ENCODE data around the gene LRIT1. TPM values are rescaled to one million over a fixed set of nuclear protein-coding genes. Genes with fewer than 3 reads are reported as not detected.

Gene LRIT1
- total RNA-seq, 1 donor from 2014 or later: not detected

- intact Hi-C loops (cut with micrococcal nuclease): no loop called here
- DNase-seq (ENCODE audit: low spot score): no peak
- no peak overlapping the region for H3K27ac Mint-ChIP-seq
- H3K9me3 Mint-ChIP-seq: no peaks in the 10 kb centered on the region
- no peaks in the 10 kb centered on the region for H3K4me1 Mint-ChIP-seq (ENCODE audit: low read depth)
- H3K36me3 Mint-ChIP-seq (ENCODE audit: low read depth): no peaks in the 10 kb centered on the region
- H3K27me3 Mint-ChIP-seq (ENCODE audit: insufficient read depth): peaks cover 6% of the 10 kb centered on the region
- H3K4me3 Mint-ChIP-seq: no peak overlapping the region
These were observed 2.4 kb downstream of the LRIT1 start for GRCh38 chr10:84238909-84239308.

DNA sequence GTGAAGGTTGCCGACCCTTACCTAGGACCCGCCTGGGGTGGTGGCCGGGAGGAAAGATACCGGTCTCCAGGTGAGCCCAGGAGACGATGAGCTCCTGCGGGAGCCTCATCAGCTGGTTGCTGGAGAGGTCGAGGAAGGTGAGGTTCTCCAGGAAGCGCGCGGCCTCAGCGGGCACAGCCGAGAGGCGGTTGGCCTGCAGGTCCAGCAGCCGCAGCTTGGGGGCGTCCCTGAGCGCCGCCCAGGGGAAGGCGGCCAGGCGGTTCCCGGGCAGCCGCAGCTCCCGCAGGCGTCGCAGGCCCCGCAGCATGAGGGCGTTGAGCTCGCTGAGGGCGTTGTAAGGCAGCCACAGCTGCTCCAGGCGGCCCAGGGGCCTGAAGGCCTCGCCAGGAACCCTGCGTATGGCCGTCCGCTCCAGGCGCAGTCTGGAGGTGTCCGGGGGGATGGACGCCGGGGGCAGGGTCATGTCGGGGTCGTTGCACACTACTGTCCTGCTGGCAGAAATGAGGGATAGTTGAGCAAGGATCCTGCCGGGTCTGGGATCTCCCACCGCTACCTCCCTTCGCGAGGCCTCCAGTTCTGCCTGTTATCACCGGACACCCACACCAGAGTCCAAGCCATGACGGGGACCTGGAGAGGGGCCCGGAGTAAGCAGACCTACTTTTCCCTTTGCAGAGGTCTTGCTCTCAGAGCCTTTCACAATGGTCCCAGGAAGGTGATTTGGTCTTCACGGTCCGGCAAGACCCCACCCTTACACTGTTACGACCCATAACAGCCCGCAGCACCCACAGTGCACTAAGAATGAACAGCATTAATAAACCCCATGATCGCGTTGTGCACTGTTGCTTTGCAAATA lies 3.9 kb downstream of the LRIT1 start:
- Mint-ChIP-seq H3K27ac (no peak overlapping the region), H3K9me3 (no peaks in the 10 kb centered on the region), H3K4me3 (no peak overlapping the region), H3K4me1 (ENCODE audit: low read depth) (no peaks in the 10 kb centered on the region), H3K36me3 (ENCODE audit: low read depth) (no peaks in the 10 kb centered on the region), H3K27me3 (ENCODE audit: insufficient read depth) (peaks cover 6% of the 10 kb centered on the region)
- no peak for DNase-seq (ENCODE audit: low spot score)
- intact Hi-C loops (cut with micrococcal nuclease): no loop called here

GRCh38 chr10:84236807-84237198 lies 4.5 kb downstream of the LRIT1 start:
- Mint-ChIP-seq H3K36me3 (ENCODE audit: low read depth) (no peaks in the 10 kb centered on the region), H3K4me3 (no peak overlapping the region), H3K27ac (no peak overlapping the region), H3K9me3 (no peaks in the 10 kb centered on the region), H3K4me1 (ENCODE audit: low read depth) (no peaks in the 10 kb centered on the region), H3K27me3 (ENCODE audit: insufficient read depth) (peaks cover 6% of the 10 kb centered on the region)
- no peak for DNase-seq (ENCODE audit: low spot score)
- intact Hi-C loops (cut with micrococcal nuclease): no loop called here

DNA sequence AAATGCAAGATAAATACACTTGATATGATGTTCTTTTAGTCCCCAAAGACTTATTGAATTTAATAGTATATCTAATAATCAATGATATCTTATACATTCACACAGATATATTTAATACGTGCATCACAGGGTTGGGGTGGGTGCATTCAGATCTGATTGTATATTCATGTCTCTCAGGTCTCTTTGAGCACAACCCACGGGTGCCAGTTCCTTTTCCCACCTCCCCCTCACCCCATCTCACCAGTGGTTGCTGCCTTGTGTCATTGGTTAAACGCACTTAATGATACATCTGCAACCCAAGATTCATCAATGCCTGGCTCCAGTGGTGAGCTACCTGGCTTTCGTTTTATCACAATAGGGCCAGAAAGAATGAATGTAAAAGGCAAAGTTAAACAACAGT lies 6.2 kb downstream of the LRIT1 start:
- Mint-ChIP-seq H3K36me3 (ENCODE audit: low read depth) (no peaks in the 10 kb centered on the region), H3K27me3 (ENCODE audit: insufficient read depth) (peaks cover 3% of the 10 kb centered on the region), H3K4me1 (ENCODE audit: low read depth) (no peaks in the 10 kb centered on the region), H3K4me3 (no peak overlapping the region), H3K27ac (no peak overlapping the region), H3K9me3 (no peaks in the 10 kb centered on the region)
- intact Hi-C loops (cut with micrococcal nuclease): no loop called here
- DNase-seq (ENCODE audit: low spot score): no peak

- Mint-ChIP-seq H3K4me1 (ENCODE audit: low read depth) (no peaks in the 10 kb centered on the region), H3K27ac (no peak overlapping the region), H3K27me3 (ENCODE audit: insufficient read depth) (peaks cover 3% of the 10 kb centered on the region), H3K36me3 (ENCODE audit: low read depth) (no peaks in the 10 kb centered on the region), H3K4me3 (no peak overlapping the region), H3K9me3 (no peaks in the 10 kb centered on the region)
- DNase-seq (ENCODE audit: low spot score): no peak
- intact Hi-C loops (cut with micrococcal nuclease): no loop called here
These were observed 6.9 kb downstream of the LRIT1 start for GRCh38 chr10:84234479-84234878.

DNA sequence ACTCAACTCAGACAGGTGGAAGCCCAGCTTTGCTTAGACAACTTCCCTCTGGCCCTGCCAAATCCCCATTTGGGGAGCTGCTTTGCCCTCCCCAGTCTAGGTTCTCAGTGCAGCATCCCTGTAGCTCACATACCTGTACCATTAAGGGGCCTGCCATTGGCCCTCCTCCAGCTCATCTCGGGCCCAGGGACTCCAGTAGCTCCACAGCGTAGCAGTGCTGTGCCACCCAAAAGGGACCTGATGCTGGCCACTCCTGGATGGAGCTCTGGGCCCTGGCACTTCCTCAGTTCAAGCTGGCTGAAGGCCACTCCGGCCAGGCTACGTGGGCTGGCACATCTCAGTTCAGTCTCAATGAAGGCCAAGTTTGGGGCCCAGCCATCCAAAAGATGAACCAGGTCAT lies 7.4 kb downstream of the LRIT1 start:
- H3K27me3 Mint-ChIP-seq (ENCODE audit: insufficient read depth): peaks cover 3% of the 10 kb centered on the region
- DNase-seq (ENCODE audit: low spot score): no peak
- H3K36me3 Mint-ChIP-seq (ENCODE audit: low read depth): no peaks in the 10 kb centered on the region
- H3K4me1 Mint-ChIP-seq (ENCODE audit: low read depth): no peaks in the 10 kb centered on the region
- intact Hi-C loops (cut with micrococcal nuclease): no loop called here
- H3K4me3 Mint-ChIP-seq: no peak overlapping the region
- no peaks in the 10 kb centered on the region for H3K9me3 Mint-ChIP-seq
- H3K27ac Mint-ChIP-seq: no peak overlapping the region

GRCh38 chr10:84232376-84232775 lies 9.0 kb downstream of the LRIT1 start:
- Mint-ChIP-seq H3K9me3 (no peaks in the 10 kb centered on the region), H3K4me1 (ENCODE audit: low read depth) (no peaks in the 10 kb centered on the region), H3K27me3 (ENCODE audit: insufficient read depth) (peaks cover 1% of the 10 kb centered on the region), H3K27ac (no peak overlapping the region), H3K36me3 (ENCODE audit: low read depth) (no peaks in the 10 kb centered on the region), H3K4me3 (no peak overlapping the region)
- intact Hi-C loops (cut with micrococcal nuclease): no loop called here
- DNase-seq (ENCODE audit: low spot score): no peak

- no peaks in the 10 kb centered on the region for H3K4me1 Mint-ChIP-seq (ENCODE audit: low read depth)
- no peaks in the 10 kb centered on the region for H3K9me3 Mint-ChIP-seq
- H3K36me3 Mint-ChIP-seq (ENCODE audit: low read depth): no peaks in the 10 kb centered on the region
- intact Hi-C loops (cut with micrococcal nuclease): no loop called here
- no peak for DNase-seq (ENCODE audit: low spot score)
- no peak overlapping the region for H3K27ac Mint-ChIP-seq
- H3K27me3 Mint-ChIP-seq (ENCODE audit: insufficient read depth): peaks cover 1% of the 10 kb centered on the region
- H3K4me3 Mint-ChIP-seq: no peak overlapping the region
These were observed 11.0 kb downstream of the LRIT1 start for GRCh38 chr10:84230359-84230758.

GRCh38 chr10:84227810-84228209 lies 13.5 kb downstream of the LRIT1 start:
- no peaks in the 10 kb centered on the region for H3K36me3 Mint-ChIP-seq (ENCODE audit: low read depth)
- intact Hi-C loops (cut with micrococcal nuclease): no loop called here
- H3K27ac Mint-ChIP-seq: no peak overlapping the region
- H3K4me1 Mint-ChIP-seq (ENCODE audit: low read depth): no peaks in the 10 kb centered on the region
- H3K27me3 Mint-ChIP-seq (ENCODE audit: insufficient read depth): peaks cover 1% of the 10 kb centered on the region
- no peak for DNase-seq (ENCODE audit: low spot score)
- H3K9me3 Mint-ChIP-seq: no peaks in the 10 kb centered on the region
- H3K4me3 Mint-ChIP-seq: no peak overlapping the region

GRCh38 chr10:84226616-84227015 lies 14.7 kb downstream of the LRIT1 start:
- intact Hi-C loops (cut with micrococcal nuclease): no loop called here
- Mint-ChIP-seq H3K27me3 (ENCODE audit: insufficient read depth) (peaks cover 1% of the 10 kb centered on the region), H3K4me1 (ENCODE audit: low read depth) (no peaks in the 10 kb centered on the region), H3K9me3 (no peaks in the 10 kb centered on the region), H3K27ac (no peak overlapping the region), H3K4me3 (no peak overlapping the region), H3K36me3 (ENCODE audit: low read depth) (no peaks in the 10 kb centered on the region)
- no peak for DNase-seq (ENCODE audit: low spot score)

DNA sequence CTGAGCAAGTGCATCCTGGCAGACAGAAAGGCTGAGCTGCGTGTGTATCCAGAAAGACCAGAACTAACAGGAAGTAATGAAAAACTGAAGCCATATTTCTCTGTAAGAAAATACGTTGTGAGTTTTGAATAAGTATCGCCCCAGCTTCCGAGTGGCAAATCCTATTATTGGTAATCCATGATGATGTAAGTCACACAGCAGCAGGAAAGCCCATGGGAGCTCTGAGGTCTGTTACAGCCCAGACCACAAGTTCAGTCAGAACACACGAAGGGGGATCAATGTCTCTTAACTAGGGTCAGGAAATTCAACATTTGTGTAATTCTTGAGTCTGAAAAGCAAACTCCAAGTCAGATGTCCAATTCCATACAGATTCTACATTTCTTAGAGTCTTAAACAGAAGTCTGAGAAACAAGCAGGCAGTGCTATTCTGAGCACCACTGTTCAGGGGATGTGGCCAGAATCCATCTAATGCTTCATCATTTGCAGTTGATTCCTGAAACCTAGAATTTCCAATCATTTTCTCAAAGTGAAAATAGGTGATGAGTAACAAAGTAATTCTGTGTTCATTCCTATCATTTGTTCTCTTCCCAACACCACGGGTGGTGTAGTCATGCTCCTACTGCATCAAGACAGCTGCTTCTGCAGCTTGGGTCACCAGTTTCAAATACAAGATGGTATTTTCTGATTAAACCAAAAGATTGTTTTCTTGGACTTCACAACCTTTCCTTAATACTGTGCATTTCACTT lies 15.7 kb downstream of the LRIT1 start, which contains the start of gene LRIT2:
TSS of gene LRIT2 (minus strand) at position 118 of the 747 bp plus-strand sequence. CDS start at position 94, 24 bp downstream.
- no peak within 1 kb of the TSS for H3K4me3 Mint-ChIP-seq
- no peaks in the 10 kb centered on the region for H3K9me3 Mint-ChIP-seq
- no peaks in the 10 kb centered on the region for H3K4me1 Mint-ChIP-seq (ENCODE audit: low read depth)
- no peaks in the 10 kb centered on the region for H3K36me3 Mint-ChIP-seq (ENCODE audit: low read depth)
- intact Hi-C loops (cut with micrococcal nuclease): no loop called here
- H3K27ac Mint-ChIP-seq: no peak within 1 kb of the TSS
- H3K27me3 Mint-ChIP-seq (ENCODE audit: insufficient read depth): peaks cover 1% of the 10 kb centered on the region
- DNase-seq (ENCODE audit: low spot score): no peak

GRCh38 chr10:84224411-84225028 lies 16.8 kb downstream of the LRIT1 start:
- peaks cover 6% of the 10 kb centered on the region for H3K9me3 Mint-ChIP-seq
- no peaks in the 10 kb centered on the region for H3K27me3 Mint-ChIP-seq (ENCODE audit: insufficient read depth)
- no peaks in the 10 kb centered on the region for H3K4me1 Mint-ChIP-seq (ENCODE audit: low read depth)
- no peak overlapping the region for H3K27ac Mint-ChIP-seq
- no peaks in the 10 kb centered on the region for H3K36me3 Mint-ChIP-seq (ENCODE audit: low read depth)
- no peak for DNase-seq (ENCODE audit: low spot score)
- intact Hi-C loops (cut with micrococcal nuclease): no loop called here
- H3K4me3 Mint-ChIP-seq: no peak overlapping the region

- Mint-ChIP-seq H3K9me3 (peaks cover 12% of the 10 kb centered on the region), H3K36me3 (ENCODE audit: low read depth) (no peaks in the 10 kb centered on the region), H3K27me3 (ENCODE audit: insufficient read depth) (no peaks in the 10 kb centered on the region), H3K4me3 (no peak overlapping the region), H3K4me1 (ENCODE audit: low read depth) (no peaks in the 10 kb centered on the region), H3K27ac (no peak overlapping the region)
- no peak for DNase-seq (ENCODE audit: low spot score)
- intact Hi-C loops (cut with micrococcal nuclease): no loop called here
These were observed 19.4 kb downstream of the LRIT1 start for GRCh38 chr10:84221916-84222315.
